CD14-positive monocyte (primary cell): Measurements from ENCODE around the gene TRIM36. TPM values are rescaled to one million over a fixed set of nuclear protein-coding genes. Genes with fewer than 3 reads are reported as not detected.

Experiments
- DNase-seq, 3 donors: peaks; one replicate each; pipeline ENCODE4 v3.0.0-alpha.2; 2011 to 2022
- H2AFZ ChIP-seq: 2 replicates; pipeline ENCODE4 v1.6.0; 2012; ENCODE audit warnings: mild to moderate bottlenecking, low read depth, low read length, inconsistent platforms; ENCODE audit not compliant: insufficient read depth, poor library complexity, severe bottlenecking
- H3K27ac ChIP-seq, 2 donors: 1 replicate in 1 of 2; 2 replicates in 1 of 2; pipeline ENCODE4 v1.5.1; 2012 to 2013; ENCODE audit warnings: low read length in 2 of 2, control low read depth in 1 of 2, inconsistent platforms in 1 of 2, low read depth in 1 of 2, mild to moderate bottlenecking in 1 of 2
- H3K27me3 ChIP-seq, 2 donors: one replicate each; pipeline versions ENCODE4 v1.6.0 to v1.6.1; 2011 to 2013; ENCODE audit warnings: low read length in 2 of 2; ENCODE audit not compliant: control insufficient read depth in 2 of 2, insufficient read depth in 2 of 2
- H3K36me3 ChIP-seq, 2 donors: replicated peaks in 1 of 2; 1 replicate in 1 of 2; 2 replicates in 1 of 2; pipeline versions ENCODE4 v1.5.1 to v1.6.1; 2012 to 2013; ENCODE audit warnings: low read length in 2 of 2, control low read depth in 1 of 2, inconsistent platforms in 1 of 2, mild to moderate bottlenecking in 1 of 2; ENCODE audit not compliant: insufficient read depth in 2 of 2, control insufficient read depth in 1 of 2
- H3K4me1 ChIP-seq, 2 donors: 1 replicate in 1 of 2; 2 replicates in 1 of 2; pipeline versions ENCODE4 v1.5.1 to v1.6.1; 2012 to 2013; ENCODE audit warnings: low read length in 2 of 2, control low read depth in 1 of 2, inconsistent platforms in 1 of 2, mild to moderate bottlenecking in 1 of 2, moderate library complexity in 1 of 2; ENCODE audit not compliant: insufficient read depth in 2 of 2, control insufficient read depth in 1 of 2
- H3K4me2 ChIP-seq: replicated peaks from 2 replicates; pipeline ENCODE3; 2012; ENCODE audit warnings: low read length, moderate library complexity, mild to moderate bottlenecking; ENCODE audit not compliant: poor library complexity, severe bottlenecking; ENCODE audit errors: extremely low read depth
- H3K4me3 ChIP-seq, 3 experiments: fragments of 200-600 bp in 1 of 3; sonication (generic) in 1 of 3; replicated peaks in 1 of 3; 1 replicate in 2 of 3; 2 replicates in 1 of 3; pipeline ENCODE4 v1.5.1; 2011 to 2013; ENCODE audit warnings: low read length in 3 of 3, mild to moderate bottlenecking in 3 of 3, control low read depth in 2 of 3, low read depth in 2 of 3, inconsistent platforms in 1 of 3, moderate library complexity in 1 of 3
- H3K79me2 ChIP-seq: 2 replicates; pipeline ENCODE4 v1.6.0; 2012; ENCODE audit warnings: mild to moderate bottlenecking, control low read depth, inconsistent platforms, low read length, moderate library complexity; ENCODE audit not compliant: insufficient read depth
- H3K9ac ChIP-seq: 2 replicates; pipeline ENCODE4 v1.6.0; 2017; ENCODE audit warnings: low read length, mild to moderate bottlenecking; ENCODE audit not compliant: insufficient read depth, poor library complexity, severe bottlenecking
- H3K9me3 ChIP-seq, 2 donors: replicated peaks in 1 of 2; 1 replicate in 1 of 2; 2 replicates in 1 of 2; pipeline versions ENCODE4 v1.5.1 to v1.6.1; 2012 to 2013; ENCODE audit warnings: low read length in 2 of 2, control low read depth in 1 of 2; ENCODE audit not compliant: control insufficient read depth in 1 of 2, insufficient read depth in 1 of 2
- H4K20me1 ChIP-seq: 2 replicates; pipeline ENCODE4 v1.6.0; 2012; ENCODE audit warnings: mild to moderate bottlenecking, low read length, control low read depth, moderate library complexity; ENCODE audit not compliant: insufficient read depth
- H3K27ac Mint-ChIP-seq, 7 donors: one replicate each; pipeline ENCODE4 v1.8.0; 2020; ENCODE audit warnings: mild to moderate bottlenecking in 7 of 7, mixed read lengths in 7 of 7, moderate library complexity in 6 of 7, inconsistent platforms in 2 of 7
- H3K27me3 Mint-ChIP-seq, 3 donors: one replicate each; pipeline ENCODE4 v1.8.0; 2021 to 2022; ENCODE audit warnings: low read depth in 3 of 3, mild to moderate bottlenecking in 3 of 3, mixed read lengths in 3 of 3, moderate library complexity in 3 of 3, inconsistent platforms in 1 of 3
- H3K36me3 Mint-ChIP-seq, 2 donors: one replicate each; pipeline ENCODE4 v1.8.0; 2020; ENCODE audit warnings: mixed read lengths in 2 of 2, inconsistent platforms in 1 of 2, mild to moderate bottlenecking in 1 of 2
- H3K4me1 Mint-ChIP-seq: one replicate; pipeline ENCODE4 v1.8.0; 2020; ENCODE audit warnings: mild to moderate bottlenecking, mixed read lengths
- H3K4me3 Mint-ChIP-seq, 2 donors: one replicate each; pipeline ENCODE4 v1.8.0; 2020; ENCODE audit warnings: mild to moderate bottlenecking in 2 of 2, mixed read lengths in 2 of 2, moderate library complexity in 1 of 2
- H3K9me3 Mint-ChIP-seq, 7 donors: one replicate each; pipeline ENCODE4 v1.8.0; 2020 to 2022; ENCODE audit warnings: mixed read lengths in 7 of 7, mild to moderate bottlenecking in 6 of 7, moderate library complexity in 6 of 7, inconsistent platforms in 2 of 7
- CTCF ChIP-seq: fragments of 200-600 bp; IDR thresholded peaks from one replicate; pipeline ENCODE4 v1.8.0; 2022; ENCODE audit warnings: antibody characterized with exemption, mild to moderate bottlenecking
- WGBS: methylation state at CpG from one replicate; pipeline ENCODE4 v1.1.5; 2013; ENCODE audit warnings: missing lambda C conversion rate; ENCODE audit not compliant: insufficient coverage; 5-methylcytosine and 5-hydroxymethylcytosine counted together
- intact Hi-C, 2 donors: fragments of 100-400 bp; cut with micrococcal nuclease; formaldehyde crosslinking; loops; one replicate each; pipeline versions ENCODE4 v1.15.0 to v1.15.1; 2023
- polyA plus RNA-seq, 3 donors: library from polyadenylated mRNA; depleted of rRNA in 1 of 3; unstranded in 2 of 3; stranded (reverse) in 1 of 3; fragments of 300-500 nt in 2 of 3; fragments of >200 nt in 1 of 3; fragmentation: Illumina TruSeq in 2 of 3; gene quantifications; 1 replicate in 2 of 3; 2 replicates in 1 of 3; pipeline ENCODE4 v1.2.3, GENCODE V29; 2012 to 2021

The TRIM36 gene
- polyA plus RNA-seq, 3 donors, result 1.7 to 2.3 (median 1.9) TPM

- Histone ChIP-seq H3K4me1 (no peaks in the 10 kb centered on the region), H4K20me1 (no peaks in the 10 kb centered on the region), H3K4me2 (no peak overlapping the region), H3K9ac (no peak overlapping the region), H3K4me3 (no peak overlapping the region), H3K27me3 (peaks cover 24 to 42% of the 10 kb centered on the region in 2 donors), H3K27ac (no peak overlapping the region), H3K79me2 (no peaks in the 10 kb centered on the region), H2AFZ (no peak overlapping the region), H3K36me3 (no peaks in the 10 kb centered on the region), H3K9me3 (no peaks in the 10 kb centered on the region)
- no peak for DNase-seq
- Mint-ChIP-seq H3K4me3 (no peak overlapping the region), H3K27ac (no peak overlapping the region), H3K9me3 (peaks cover 0 to 2% (median 0%) of the 10 kb centered on the region in 7 donors), H3K27me3 (peaks cover 25 to 38% (median 29%) of the 10 kb centered on the region in 3 donors), H3K4me1 (no peaks in the 10 kb centered on the region), H3K36me3 (no peaks in the 10 kb centered on the region)
- no peak for TF ChIP-seq CTCF
- intact Hi-C loops, result no loop called here
- WGBS, result 86% methylated on average over 1 of the region's 2 CpGs
These were observed 20.2 kb upstream of the TRIM36 start for GRCh38 chr5:115189866-115190265.

GRCh38 chr5:115186794-115187193 lies 17.1 kb upstream of the TRIM36 start:
- H3K9me3 ChIP-seq, result peaks cover 0 to 12% of the 10 kb centered on the region in 2 donors
- H3K4me1 Mint-ChIP-seq, result no peaks in the 10 kb centered on the region
- H3K4me3 ChIP-seq, result no peak overlapping the region
- H3K9ac ChIP-seq, result no peak overlapping the region
- H3K4me3 Mint-ChIP-seq, result no peak overlapping the region
- peaks cover 0 to 8% (median 2%) of the 10 kb centered on the region in 7 donors for H3K9me3 Mint-ChIP-seq
- H3K27me3 Mint-ChIP-seq, result peaks cover 47 to 62% (median 51%) of the 10 kb centered on the region in 3 donors
- peaks cover 49 to 71% of the 10 kb centered on the region in 2 donors for H3K27me3 ChIP-seq
- intact Hi-C loops, result no loop called here
- H3K79me2 ChIP-seq, result no peaks in the 10 kb centered on the region
- no peak for DNase-seq
- no peak overlapping the region for H2AFZ ChIP-seq
- H3K36me3 Mint-ChIP-seq, result no peaks in the 10 kb centered on the region
- H3K36me3 ChIP-seq, result no peaks in the 10 kb centered on the region
- no peaks in the 10 kb centered on the region for H4K20me1 ChIP-seq
- H3K27ac ChIP-seq, result no peak overlapping the region
- H3K4me1 ChIP-seq, result no peaks in the 10 kb centered on the region
- no peak overlapping the region for H3K27ac Mint-ChIP-seq
- no peak for TF ChIP-seq CTCF
- H3K4me2 ChIP-seq, result no peak overlapping the region
